ENCODE results near the gene ASRGL1.

The ASRGL1 gene

GRCh38 chr11:62410972-62411371, 73.7 kb downstream of the ASRGL1 start:
- no peak for TF ChIP-seq CTCF (IDR thresholded peaks at IDR 0.05)
- Mint-ChIP-seq H3K27ac (no peak overlapping the region), H3K9me3 (no peaks in the 10 kb centered on the region), H3K4me1 (peaks cover 4% of the 10 kb centered on the region), H3K36me3 (ENCODE audit: low read depth) (no peaks in the 10 kb centered on the region), H3K4me3 (no peak overlapping the region), H3K27me3 (ENCODE audit: low read depth, poor library complexity) (peaks cover 10% of the 10 kb centered on the region)
- DNase-seq: no peak

- peaks cover 7% of the 10 kb centered on the region for H3K27me3 Mint-ChIP-seq (ENCODE audit: low read depth, poor library complexity)
- no peaks in the 10 kb centered on the region for H3K9me3 Mint-ChIP-seq
- TF ChIP-seq CTCF (IDR thresholded peaks at IDR 0.05): no peak
- no peak for DNase-seq
- no peaks in the 10 kb centered on the region for H3K4me1 Mint-ChIP-seq
- H3K36me3 Mint-ChIP-seq (ENCODE audit: low read depth): no peaks in the 10 kb centered on the region
- H3K27ac Mint-ChIP-seq: no peak overlapping the region
- no peak overlapping the region for H3K4me3 Mint-ChIP-seq
Observed at GRCh38 chr11:62411524-62411923, 74.3 kb downstream of the ASRGL1 start.

GRCh38 chr11:62413060-62413696, 75.9 kb downstream of the ASRGL1 start:
- Mint-ChIP-seq H3K36me3 (ENCODE audit: low read depth) (no peaks in the 10 kb centered on the region), H3K27ac (peak overlapping the region; percentile 42), H3K4me1 (peaks cover 8% of the 10 kb centered on the region), H3K4me3 (no peak overlapping the region), H3K9me3 (no peaks in the 10 kb centered on the region), H3K27me3 (ENCODE audit: low read depth, poor library complexity) (peaks cover 11% of the 10 kb centered on the region)
- DNase-seq: no peak
- TF ChIP-seq CTCF (IDR thresholded peaks at IDR 0.05): no peak

GRCh38 chr11:62416596-62416995, 79.3 kb downstream of the ASRGL1 start:
- H3K36me3 Mint-ChIP-seq (ENCODE audit: low read depth): no peaks in the 10 kb centered on the region
- peaks cover 17% of the 10 kb centered on the region for H3K4me1 Mint-ChIP-seq
- H3K27me3 Mint-ChIP-seq (ENCODE audit: low read depth, poor library complexity): peaks cover 9% of the 10 kb centered on the region
- TF ChIP-seq CTCF (IDR thresholded peaks at IDR 0.05): no peak
- DNase-seq: no peak
- H3K9me3 Mint-ChIP-seq: no peaks in the 10 kb centered on the region
- no peak overlapping the region for H3K4me3 Mint-ChIP-seq
- H3K27ac Mint-ChIP-seq: no peak overlapping the region

- Mint-ChIP-seq H3K36me3 (ENCODE audit: low read depth) (no peaks in the 10 kb centered on the region), H3K9me3 (no peaks in the 10 kb centered on the region), H3K27ac (no peak overlapping the region)
Observed at GRCh38 chr11:62418136-62418535, 80.9 kb downstream of the ASRGL1 start.

More at GRCh38 chr11:62418136-62418535, 80.9 kb downstream of the ASRGL1 start:
- no peak for TF ChIP-seq CTCF (IDR thresholded peaks at IDR 0.05)
- H3K27me3 Mint-ChIP-seq (ENCODE audit: low read depth, poor library complexity): peaks cover 15% of the 10 kb centered on the region
- peaks cover 27% of the 10 kb centered on the region for H3K4me1 Mint-ChIP-seq
- H3K4me3 Mint-ChIP-seq: no peak overlapping the region
- no peak for DNase-seq
